ENCODE results near the gene FGF19. TPM values are rescaled to one million over a fixed set of nuclear protein-coding genes. Genes with fewer than 3 reads are reported as not detected.

Gene FGF19
- total RNA-seq, 1 donor, result not detected

- no peak overlapping the region for H3K4me3 ChIP-seq (ENCODE audit: low read depth, low read length)
- TF ChIP-seq CTCF (IDR thresholded peaks at IDR 0.05; ENCODE audit: insufficient read depth, low read length), result no peak
- no peak for DNase-seq (ENCODE audit: low read depth)
These were observed 35.9 kb downstream of the FGF19 start for GRCh38 chr11:69667619-69668604.

GRCh38 chr11:69666752-69667536 lies 36.9 kb downstream of the FGF19 start:
- H3K4me3 ChIP-seq (ENCODE audit: low read depth, low read length), result no peak overlapping the region
- no peak for TF ChIP-seq CTCF (IDR thresholded peaks at IDR 0.05; ENCODE audit: insufficient read depth, low read length)
- no peak for DNase-seq (ENCODE audit: low read depth)

- no peak for DNase-seq (ENCODE audit: low read depth)
- no peak overlapping the region for H3K4me3 ChIP-seq (ENCODE audit: low read depth, low read length)
- TF ChIP-seq CTCF (IDR thresholded peaks at IDR 0.05; ENCODE audit: insufficient read depth, low read length), result no peak
These were observed 37.6 kb downstream of the FGF19 start for GRCh38 chr11:69666261-69666660.

GRCh38 chr11:69665669-69666068 lies 38.2 kb downstream of the FGF19 start:
- DNase-seq (ENCODE audit: low read depth), result no peak
- TF ChIP-seq CTCF (IDR thresholded peaks at IDR 0.05; ENCODE audit: insufficient read depth, low read length), result no peak
- H3K4me3 ChIP-seq (ENCODE audit: low read depth, low read length), result no peak overlapping the region

- no peak for TF ChIP-seq CTCF (IDR thresholded peaks at IDR 0.05; ENCODE audit: insufficient read depth, low read length)
These were observed 38.9 kb downstream of the FGF19 start for GRCh38 chr11:69664901-69665300.

GRCh38 chr11:69664103-69664775 lies 39.6 kb downstream of the FGF19 start:
- DNase-seq (ENCODE audit: low read depth), result no peak
- H3K4me3 ChIP-seq (ENCODE audit: low read depth, low read length), result no peak overlapping the region

More at GRCh38 chr11:69664901-69665300, 38.9 kb downstream of the FGF19 start:
- DNase-seq (ENCODE audit: low read depth), result no peak
- H3K4me3 ChIP-seq (ENCODE audit: low read depth, low read length), result no peak overlapping the region

More at GRCh38 chr11:69664103-69664775, 39.6 kb downstream of the FGF19 start:
- TF ChIP-seq CTCF (IDR thresholded peaks at IDR 0.05; ENCODE audit: insufficient read depth, low read length), result no peak
